Loucy (cell line): ENCODE measurements around the gene PANK4.
"Not testable (repeated sequence)": the region's sequence is repeated elsewhere in the genome, so short reads cannot be mapped to it uniquely, and the experiment has no call there.

Source experiments
- H2AFZ ChIP-seq: fragments of 200-600 bp; sonication (generic); 2 replicates; pipeline ENCODE4 v1.6.0; 2016; ENCODE audit warnings: antibody characterized with exemption, mild to moderate bottlenecking, low read length, moderate library complexity
- H3F3A ChIP-seq: fragments of 200-600 bp; 2 replicates; pipeline ENCODE4 v1.6.0; 2016; ENCODE audit warnings: antibody characterized with exemption, low read depth, mild to moderate bottlenecking
- H3K27me3 ChIP-seq: fragments of 200-600 bp; sonication (generic); 2 replicates; pipeline ENCODE4 v1.6.1; 2014; ENCODE audit warnings: low read length, mild to moderate bottlenecking; ENCODE audit not compliant: insufficient read depth, poor library complexity, severe bottlenecking
- H3K36me3 ChIP-seq: fragments of 200-600 bp; sonication (generic); 2 replicates; pipeline ENCODE4 v1.6.1; 2016; ENCODE audit warnings: low read length; ENCODE audit not compliant: insufficient read depth
- H3K4me1 ChIP-seq: fragments of 200-600 bp; sonication (generic); 2 replicates; pipeline ENCODE4 v1.5.1; 2014; ENCODE audit warnings: low read length, mild to moderate bottlenecking; ENCODE audit not compliant: insufficient read depth, poor library complexity, severe bottlenecking
- H3K4me2 ChIP-seq: fragments of 200-600 bp; sonication (generic); 2 replicates; pipeline ENCODE4 v1.6.0; 2014; ENCODE audit warnings: antibody characterized with exemption, low read length, low read depth, mild to moderate bottlenecking; ENCODE audit not compliant: poor library complexity, severe bottlenecking
- H3K4me3 ChIP-seq: fragments of 200-600 bp; sonication (generic); 2 replicates; pipeline ENCODE4 v1.5.1; 2014; ENCODE audit warnings: low read length, mild to moderate bottlenecking, mixed read lengths; ENCODE audit not compliant: poor library complexity, severe bottlenecking
- H3K79me2 ChIP-seq: fragments of 200-600 bp; sonication (generic); 2 replicates; pipeline ENCODE4 v1.6.1; 2014; ENCODE audit warnings: low read length; ENCODE audit not compliant: insufficient read depth
- H3K9ac ChIP-seq: fragments of 200-600 bp; sonication (generic); 2 replicates; pipeline ENCODE4 v1.6.0; 2014; ENCODE audit warnings: mild to moderate bottlenecking, low read depth, low read length, moderate library complexity; ENCODE audit not compliant: poor library complexity, severe bottlenecking
- H3K9me2 ChIP-seq: fragments of 200-600 bp; sonication (generic); replicated peaks from 2 replicates; pipeline ENCODE4 v1.6.1; 2016; ENCODE audit warnings: low read depth, low read length, mixed read lengths
- H3K9me3 ChIP-seq: fragments of 200-600 bp; sonication (generic); 2 replicates; pipeline ENCODE4 v1.6.1; 2014; ENCODE audit warnings: mild to moderate bottlenecking, antibody characterized with exemption, low read length, low read depth; ENCODE audit not compliant: insufficient read depth
- H4K20me1 ChIP-seq: fragments of 200-600 bp; sonication (generic); 2 replicates; pipeline ENCODE4 v1.6.0; 2014; ENCODE audit warnings: antibody characterized with exemption, low read length, mild to moderate bottlenecking; ENCODE audit not compliant: insufficient read depth, poor library complexity, severe bottlenecking
- EZH2phosphoT487 ChIP-seq: fragments of 200-600 bp; IDR thresholded peaks from 2 replicates; pipeline ENCODE4 v1.6.1; 2018; ENCODE audit warnings: antibody characterized with exemption, mild to moderate bottlenecking, moderate library complexity, borderline replicate concordance
- TF ChIP-seq, protein P1 (sequence below): fragments of 200-600 bp; sonication (generic); conservative IDR thresholded peaks from 2 replicates; pipeline ENCODE4 v1.5.1; 2014; ENCODE audit warnings: mild to moderate bottlenecking, antibody characterized with exemption, low read length

PANK4 gene

DNA sequence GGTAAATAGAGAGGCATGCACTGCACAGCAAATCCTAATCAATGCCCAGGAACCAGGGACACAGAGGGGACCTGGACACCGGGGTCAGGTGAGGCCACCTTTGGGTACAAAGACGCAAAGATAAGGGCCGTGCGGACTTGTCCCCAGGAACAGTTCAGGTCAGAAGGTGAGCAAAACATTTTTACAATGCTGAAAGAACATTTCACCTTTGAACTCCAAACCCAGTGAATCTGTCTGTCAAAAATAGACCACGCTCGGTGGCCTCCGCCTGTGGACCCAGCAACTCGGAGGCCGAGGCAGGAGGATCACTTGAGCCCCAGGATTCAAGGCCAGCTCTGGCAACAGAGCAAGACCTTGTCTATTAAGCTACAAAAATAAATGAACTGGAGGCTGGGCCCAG lies 45.0 kb upstream of the PANK4 start:
- no peak overlapping the region for H3K4me2 ChIP-seq
- TF ChIP-seq, protein P1, sequence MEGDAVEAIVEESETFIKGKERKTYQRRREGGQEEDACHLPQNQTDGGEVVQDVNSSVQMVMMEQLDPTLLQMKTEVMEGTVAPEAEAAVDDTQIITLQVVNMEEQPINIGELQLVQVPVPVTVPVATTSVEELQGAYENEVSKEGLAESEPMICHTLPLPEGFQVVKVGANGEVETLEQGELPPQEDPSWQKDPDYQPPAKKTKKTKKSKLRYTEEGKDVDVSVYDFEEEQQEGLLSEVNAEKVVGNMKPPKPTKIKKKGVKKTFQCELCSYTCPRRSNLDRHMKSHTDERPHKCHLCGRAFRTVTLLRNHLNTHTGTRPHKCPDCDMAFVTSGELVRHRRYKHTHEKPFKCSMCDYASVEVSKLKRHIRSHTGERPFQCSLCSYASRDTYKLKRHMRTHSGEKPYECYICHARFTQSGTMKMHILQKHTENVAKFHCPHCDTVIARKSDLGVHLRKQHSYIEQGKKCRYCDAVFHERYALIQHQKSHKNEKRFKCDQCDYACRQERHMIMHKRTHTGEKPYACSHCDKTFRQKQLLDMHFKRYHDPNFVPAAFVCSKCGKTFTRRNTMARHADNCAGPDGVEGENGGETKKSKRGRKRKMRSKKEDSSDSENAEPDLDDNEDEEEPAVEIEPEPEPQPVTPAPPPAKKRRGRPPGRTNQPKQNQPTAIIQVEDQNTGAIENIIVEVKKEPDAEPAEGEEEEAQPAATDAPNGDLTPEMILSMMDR = no peak
- TF ChIP-seq EZH2phosphoT487 = no peak
- no peaks in the 10 kb centered on the region for H3F3A ChIP-seq
- no peak overlapping the region for H2AFZ ChIP-seq
- H3K4me3 ChIP-seq = no peak overlapping the region
- H3K9me2 ChIP-seq = no peaks in the 10 kb centered on the region
- H3K27me3 ChIP-seq = no peaks in the 10 kb centered on the region
- no peaks in the 10 kb centered on the region for H3K4me1 ChIP-seq
- H3K36me3 ChIP-seq = no peaks in the 10 kb centered on the region
- no peaks in the 10 kb centered on the region for H4K20me1 ChIP-seq
- H3K9me3 ChIP-seq = no peaks in the 10 kb centered on the region; the same call in 1 of the 2 replicates
- H3K9ac ChIP-seq = no peak overlapping the region
- H3K79me2 ChIP-seq = no peaks in the 10 kb centered on the region

DNA sequence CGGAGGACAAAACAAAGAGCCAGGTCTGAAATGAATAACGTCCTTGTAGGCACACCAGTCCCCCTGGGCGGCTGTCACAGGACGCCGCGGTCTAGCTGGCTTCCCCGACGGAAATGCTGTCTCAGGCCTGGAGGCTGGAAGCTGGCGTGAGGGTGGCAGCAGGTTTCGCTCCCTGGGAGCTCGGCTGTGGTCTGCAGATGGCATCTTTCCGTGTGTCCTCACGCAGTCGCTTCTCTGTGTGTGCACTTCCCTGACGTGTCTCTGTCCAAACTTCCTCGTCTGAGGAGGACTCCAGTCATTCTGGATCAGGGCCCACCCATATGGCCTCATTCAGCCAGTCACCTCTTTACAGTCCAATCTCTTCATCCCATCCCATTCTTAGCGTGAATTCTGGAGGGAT lies 43.9 kb upstream of the PANK4 start:
- Histone ChIP-seq H3K9me2 (no peaks in the 10 kb centered on the region), H3K36me3 (no peaks in the 10 kb centered on the region), H3K4me2 (no peak overlapping the region), H4K20me1 (no peaks in the 10 kb centered on the region), H2AFZ (no peak overlapping the region), H3F3A (no peaks in the 10 kb centered on the region), H3K4me1 (no peaks in the 10 kb centered on the region), H3K9ac (no peak overlapping the region), H3K27me3 (no peaks in the 10 kb centered on the region), H3K9me3 (no peaks in the 10 kb centered on the region; the same call in 1 of the 2 replicates), H3K4me3 (no peak overlapping the region), H3K79me2 (no peaks in the 10 kb centered on the region)
- TF ChIP-seq, protein P1 = no peak
- TF ChIP-seq EZH2phosphoT487 = no peak

DNA sequence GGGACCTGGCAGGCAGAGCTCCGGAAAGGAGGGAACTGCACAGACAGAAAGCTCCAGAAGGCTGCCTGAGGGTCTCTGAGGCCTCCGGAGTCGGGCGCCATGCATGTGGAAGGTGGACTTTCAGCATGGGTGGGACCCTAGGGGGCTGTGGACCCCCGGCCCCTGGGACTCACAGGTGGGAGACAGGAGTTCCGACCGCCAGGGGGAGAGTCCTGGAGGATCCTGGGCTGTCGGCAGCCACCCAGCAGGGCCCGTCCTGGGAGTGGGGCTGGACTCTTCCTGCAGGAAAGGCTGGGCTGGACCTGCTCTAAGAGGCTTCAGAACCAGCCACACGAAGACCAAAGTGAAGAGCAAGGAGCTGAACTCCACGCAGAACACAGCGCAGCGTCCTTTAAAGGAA lies 43.3 kb upstream of the PANK4 start:
- H3K27me3 ChIP-seq, H3K79me2 ChIP-seq, H3K4me1 ChIP-seq, H4K20me1 ChIP-seq, H3K9ac ChIP-seq, H3K9me2 ChIP-seq, H3K9me3 ChIP-seq, H3K36me3 ChIP-seq, H3K4me3 ChIP-seq, H2AFZ ChIP-seq, H3F3A ChIP-seq, H3K4me2 ChIP-seq: not testable (repeated sequence)

DNA sequence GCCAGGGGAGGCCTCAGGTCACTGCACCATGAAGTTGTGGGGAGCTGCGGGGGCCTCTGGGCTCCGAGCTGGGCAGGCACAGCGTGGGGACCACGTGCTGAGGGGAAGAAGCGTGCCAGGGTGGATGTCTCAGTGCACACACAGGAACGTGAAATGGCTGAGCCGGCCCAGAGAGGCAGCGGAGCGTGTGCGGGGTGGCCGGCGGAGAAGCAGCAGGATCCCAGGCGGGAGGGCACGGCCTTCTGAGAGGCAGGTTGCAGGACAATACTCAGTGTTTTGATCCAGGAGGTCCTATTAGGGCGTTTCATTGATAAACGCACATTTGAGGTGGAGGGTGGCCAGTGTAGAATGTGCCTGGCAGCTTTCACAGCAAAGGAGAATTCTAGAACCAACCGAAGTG lies 42.7 kb upstream of the PANK4 start:
- H3K36me3 ChIP-seq = no peaks in the 10 kb centered on the region
- no peaks in the 10 kb centered on the region; the same call in 1 of the 2 replicates for H3K9me3 ChIP-seq
- H3K4me3 ChIP-seq = no peak overlapping the region
- no peak overlapping the region for H3K4me2 ChIP-seq
- H3K9me2 ChIP-seq = no peaks in the 10 kb centered on the region
- no peaks in the 10 kb centered on the region for H3F3A ChIP-seq
- H3K27me3 ChIP-seq = no peaks in the 10 kb centered on the region
- TF ChIP-seq, protein P1 = no peak
- no peak for TF ChIP-seq EZH2phosphoT487
- no peaks in the 10 kb centered on the region for H3K4me1 ChIP-seq
- no peak overlapping the region for H2AFZ ChIP-seq
- no peaks in the 10 kb centered on the region for H4K20me1 ChIP-seq
- no peak overlapping the region for H3K9ac ChIP-seq
- no peaks in the 10 kb centered on the region for H3K79me2 ChIP-seq

DNA sequence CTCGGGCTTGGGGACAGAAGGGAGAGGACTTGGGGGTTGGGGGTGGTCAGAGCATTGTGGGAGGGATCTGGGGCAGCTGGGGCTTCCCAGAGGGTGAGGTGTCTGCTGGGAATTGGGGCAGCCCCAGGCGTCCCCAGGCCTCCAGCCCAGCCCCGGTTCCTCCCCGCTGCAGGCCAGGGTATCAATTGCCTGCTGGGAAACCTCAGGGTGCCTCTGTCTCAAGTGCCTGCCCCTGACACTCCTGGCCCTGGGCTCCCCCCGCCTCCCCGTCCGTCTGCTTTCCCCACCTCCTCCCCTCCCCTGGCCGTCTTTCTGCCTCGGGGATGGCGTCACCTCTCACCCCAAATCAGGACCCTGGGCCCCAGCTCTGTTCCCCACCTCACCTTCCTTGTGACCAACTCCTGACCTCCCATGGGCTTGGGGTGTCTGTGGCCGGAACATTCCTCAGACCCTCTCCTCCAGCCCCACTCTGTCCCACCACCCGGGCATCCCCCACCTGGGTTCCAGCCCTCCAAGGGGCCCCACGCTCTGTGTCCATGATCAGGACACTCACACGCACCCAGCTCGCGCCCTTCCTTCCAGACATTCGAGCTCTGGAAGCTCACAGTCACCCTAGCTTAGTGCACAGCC lies 41.9 kb upstream of the PANK4 start:
- not testable (repeated sequence) for H3K27me3 ChIP-seq, H3K4me2 ChIP-seq, H3K4me1 ChIP-seq

More for the DNA sequence above, 41.9 kb upstream of the PANK4 start:
- H4K20me1 ChIP-seq, H3K4me3 ChIP-seq, H3K36me3 ChIP-seq, H3F3A ChIP-seq, H3K9me2 ChIP-seq, H3K9me3 ChIP-seq, H3K79me2 ChIP-seq, H2AFZ ChIP-seq, H3K9ac ChIP-seq: not testable (repeated sequence)
